ENCODE data around the gene OSTN. TPM values are rescaled to one million over a fixed set of nuclear protein-coding genes. Genes with fewer than 3 reads are reported as not detected.

OSTN gene
- total and polyA plus RNA-seq, 2 experiments from 2014 or later, result not detected

DNA sequence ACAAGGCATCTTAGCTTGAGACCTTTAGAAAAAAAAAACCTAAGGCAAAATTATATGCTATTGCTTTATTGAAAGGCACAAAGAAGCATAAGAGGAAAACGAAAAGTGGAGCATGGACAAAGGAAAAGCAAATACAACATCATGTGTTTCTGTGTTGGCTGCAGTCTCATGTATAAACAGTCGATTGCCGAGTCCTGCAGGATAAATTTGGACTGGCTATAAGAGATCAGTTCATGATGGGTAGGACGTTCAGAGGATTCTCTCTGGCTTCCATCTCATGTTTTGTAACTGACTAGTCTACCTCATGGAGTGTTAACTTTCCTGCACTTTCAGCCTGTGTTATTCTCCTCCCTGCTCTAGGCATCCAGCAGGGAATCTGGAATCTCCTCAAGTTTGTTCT lies 108.3 kb downstream of the OSTN start:
- Histone ChIP-seq H4K20me1 (replicated peaks; ENCODE audit: insufficient read depth) (no peaks in the 10 kb centered on the region), H3K36me3 (ENCODE audit: insufficient read depth) (no peaks in the 10 kb centered on the region), H3K4me1 (ENCODE audit: insufficient read depth) (peaks cover 5% of the 10 kb centered on the region), H3K27ac (ENCODE audit: low read depth) (no peak overlapping the region), H3F3A (replicated peaks; ENCODE audit: low read depth) (no peaks in the 10 kb centered on the region), H3K4me3 (no peak overlapping the region), H2AFZ (peak overlapping the region; percentile 18; the same call in 1 of the 2 replicates), H3K4me2 (no peak overlapping the region), H3K27me3 (ENCODE audit: insufficient read depth) (no peaks in the 10 kb centered on the region), H3K9me2 (ENCODE audit: insufficient read depth) (no peaks in the 10 kb centered on the region), H3K79me2 (replicated peaks; ENCODE audit: insufficient read depth) (no peaks in the 10 kb centered on the region)
- TF ChIP-seq JUNB (IDR thresholded peaks at IDR 0.05; ENCODE audit: unreplicated experiment), result no peak
- TF ChIP-seq, protein P1, sequence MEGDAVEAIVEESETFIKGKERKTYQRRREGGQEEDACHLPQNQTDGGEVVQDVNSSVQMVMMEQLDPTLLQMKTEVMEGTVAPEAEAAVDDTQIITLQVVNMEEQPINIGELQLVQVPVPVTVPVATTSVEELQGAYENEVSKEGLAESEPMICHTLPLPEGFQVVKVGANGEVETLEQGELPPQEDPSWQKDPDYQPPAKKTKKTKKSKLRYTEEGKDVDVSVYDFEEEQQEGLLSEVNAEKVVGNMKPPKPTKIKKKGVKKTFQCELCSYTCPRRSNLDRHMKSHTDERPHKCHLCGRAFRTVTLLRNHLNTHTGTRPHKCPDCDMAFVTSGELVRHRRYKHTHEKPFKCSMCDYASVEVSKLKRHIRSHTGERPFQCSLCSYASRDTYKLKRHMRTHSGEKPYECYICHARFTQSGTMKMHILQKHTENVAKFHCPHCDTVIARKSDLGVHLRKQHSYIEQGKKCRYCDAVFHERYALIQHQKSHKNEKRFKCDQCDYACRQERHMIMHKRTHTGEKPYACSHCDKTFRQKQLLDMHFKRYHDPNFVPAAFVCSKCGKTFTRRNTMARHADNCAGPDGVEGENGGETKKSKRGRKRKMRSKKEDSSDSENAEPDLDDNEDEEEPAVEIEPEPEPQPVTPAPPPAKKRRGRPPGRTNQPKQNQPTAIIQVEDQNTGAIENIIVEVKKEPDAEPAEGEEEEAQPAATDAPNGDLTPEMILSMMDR (conservative IDR thresholded peaks at IDR 0.05; ENCODE audit: low read depth in 2 of 2), result no peak
- no peak for TF ChIP-seq NANOG (IDR thresholded peaks at IDR 0.05; ENCODE audit: borderline replicate concordance)
- no peak for TF ChIP-seq ZNF114 (CRISPR knock-in tag; IDR thresholded peaks at IDR 0.05)
- no peak for TF ChIP-seq EZH2 (IDR thresholded peaks at IDR 0.05; ENCODE audit: low read depth, unreplicated experiment)
- TF ChIP-seq, protein P2, sequence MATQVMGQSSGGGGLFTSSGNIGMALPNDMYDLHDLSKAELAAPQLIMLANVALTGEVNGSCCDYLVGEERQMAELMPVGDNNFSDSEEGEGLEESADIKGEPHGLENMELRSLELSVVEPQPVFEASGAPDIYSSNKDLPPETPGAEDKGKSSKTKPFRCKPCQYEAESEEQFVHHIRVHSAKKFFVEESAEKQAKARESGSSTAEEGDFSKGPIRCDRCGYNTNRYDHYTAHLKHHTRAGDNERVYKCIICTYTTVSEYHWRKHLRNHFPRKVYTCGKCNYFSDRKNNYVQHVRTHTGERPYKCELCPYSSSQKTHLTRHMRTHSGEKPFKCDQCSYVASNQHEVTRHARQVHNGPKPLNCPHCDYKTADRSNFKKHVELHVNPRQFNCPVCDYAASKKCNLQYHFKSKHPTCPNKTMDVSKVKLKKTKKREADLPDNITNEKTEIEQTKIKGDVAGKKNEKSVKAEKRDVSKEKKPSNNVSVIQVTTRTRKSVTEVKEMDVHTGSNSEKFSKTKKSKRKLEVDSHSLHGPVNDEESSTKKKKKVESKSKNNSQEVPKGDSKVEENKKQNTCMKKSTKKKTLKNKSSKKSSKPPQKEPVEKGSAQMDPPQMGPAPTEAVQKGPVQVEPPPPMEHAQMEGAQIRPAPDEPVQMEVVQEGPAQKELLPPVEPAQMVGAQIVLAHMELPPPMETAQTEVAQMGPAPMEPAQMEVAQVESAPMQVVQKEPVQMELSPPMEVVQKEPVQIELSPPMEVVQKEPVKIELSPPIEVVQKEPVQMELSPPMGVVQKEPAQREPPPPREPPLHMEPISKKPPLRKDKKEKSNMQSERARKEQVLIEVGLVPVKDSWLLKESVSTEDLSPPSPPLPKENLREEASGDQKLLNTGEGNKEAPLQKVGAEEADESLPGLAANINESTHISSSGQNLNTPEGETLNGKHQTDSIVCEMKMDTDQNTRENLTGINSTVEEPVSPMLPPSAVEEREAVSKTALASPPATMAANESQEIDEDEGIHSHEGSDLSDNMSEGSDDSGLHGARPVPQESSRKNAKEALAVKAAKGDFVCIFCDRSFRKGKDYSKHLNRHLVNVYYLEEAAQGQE (IDR thresholded peaks at IDR 0.05; ENCODE audit: unreplicated experiment), result no peak
- no peak for TF ChIP-seq STAT1 (IDR thresholded peaks at IDR 0.05; ENCODE audit: unreplicated experiment)
- TF ChIP-seq, protein P3, sequence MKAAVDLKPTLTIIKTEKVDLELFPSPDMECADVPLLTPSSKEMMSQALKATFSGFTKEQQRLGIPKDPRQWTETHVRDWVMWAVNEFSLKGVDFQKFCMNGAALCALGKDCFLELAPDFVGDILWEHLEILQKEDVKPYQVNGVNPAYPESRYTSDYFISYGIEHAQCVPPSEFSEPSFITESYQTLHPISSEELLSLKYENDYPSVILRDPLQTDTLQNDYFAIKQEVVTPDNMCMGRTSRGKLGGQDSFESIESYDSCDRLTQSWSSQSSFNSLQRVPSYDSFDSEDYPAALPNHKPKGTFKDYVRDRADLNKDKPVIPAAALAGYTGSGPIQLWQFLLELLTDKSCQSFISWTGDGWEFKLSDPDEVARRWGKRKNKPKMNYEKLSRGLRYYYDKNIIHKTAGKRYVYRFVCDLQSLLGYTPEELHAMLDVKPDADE (IDR thresholded peaks at IDR 0.05), result no peak
- TF ChIP-seq ZNF331 (CRISPR knock-in tag; IDR thresholded peaks at IDR 0.05; ENCODE audit: low read depth), result no peak
- no peak for TF ChIP-seq POLR2AphosphoS5 (IDR thresholded peaks at IDR 0.05; ENCODE audit: low read depth)
- TF ChIP-seq, protein P4, sequence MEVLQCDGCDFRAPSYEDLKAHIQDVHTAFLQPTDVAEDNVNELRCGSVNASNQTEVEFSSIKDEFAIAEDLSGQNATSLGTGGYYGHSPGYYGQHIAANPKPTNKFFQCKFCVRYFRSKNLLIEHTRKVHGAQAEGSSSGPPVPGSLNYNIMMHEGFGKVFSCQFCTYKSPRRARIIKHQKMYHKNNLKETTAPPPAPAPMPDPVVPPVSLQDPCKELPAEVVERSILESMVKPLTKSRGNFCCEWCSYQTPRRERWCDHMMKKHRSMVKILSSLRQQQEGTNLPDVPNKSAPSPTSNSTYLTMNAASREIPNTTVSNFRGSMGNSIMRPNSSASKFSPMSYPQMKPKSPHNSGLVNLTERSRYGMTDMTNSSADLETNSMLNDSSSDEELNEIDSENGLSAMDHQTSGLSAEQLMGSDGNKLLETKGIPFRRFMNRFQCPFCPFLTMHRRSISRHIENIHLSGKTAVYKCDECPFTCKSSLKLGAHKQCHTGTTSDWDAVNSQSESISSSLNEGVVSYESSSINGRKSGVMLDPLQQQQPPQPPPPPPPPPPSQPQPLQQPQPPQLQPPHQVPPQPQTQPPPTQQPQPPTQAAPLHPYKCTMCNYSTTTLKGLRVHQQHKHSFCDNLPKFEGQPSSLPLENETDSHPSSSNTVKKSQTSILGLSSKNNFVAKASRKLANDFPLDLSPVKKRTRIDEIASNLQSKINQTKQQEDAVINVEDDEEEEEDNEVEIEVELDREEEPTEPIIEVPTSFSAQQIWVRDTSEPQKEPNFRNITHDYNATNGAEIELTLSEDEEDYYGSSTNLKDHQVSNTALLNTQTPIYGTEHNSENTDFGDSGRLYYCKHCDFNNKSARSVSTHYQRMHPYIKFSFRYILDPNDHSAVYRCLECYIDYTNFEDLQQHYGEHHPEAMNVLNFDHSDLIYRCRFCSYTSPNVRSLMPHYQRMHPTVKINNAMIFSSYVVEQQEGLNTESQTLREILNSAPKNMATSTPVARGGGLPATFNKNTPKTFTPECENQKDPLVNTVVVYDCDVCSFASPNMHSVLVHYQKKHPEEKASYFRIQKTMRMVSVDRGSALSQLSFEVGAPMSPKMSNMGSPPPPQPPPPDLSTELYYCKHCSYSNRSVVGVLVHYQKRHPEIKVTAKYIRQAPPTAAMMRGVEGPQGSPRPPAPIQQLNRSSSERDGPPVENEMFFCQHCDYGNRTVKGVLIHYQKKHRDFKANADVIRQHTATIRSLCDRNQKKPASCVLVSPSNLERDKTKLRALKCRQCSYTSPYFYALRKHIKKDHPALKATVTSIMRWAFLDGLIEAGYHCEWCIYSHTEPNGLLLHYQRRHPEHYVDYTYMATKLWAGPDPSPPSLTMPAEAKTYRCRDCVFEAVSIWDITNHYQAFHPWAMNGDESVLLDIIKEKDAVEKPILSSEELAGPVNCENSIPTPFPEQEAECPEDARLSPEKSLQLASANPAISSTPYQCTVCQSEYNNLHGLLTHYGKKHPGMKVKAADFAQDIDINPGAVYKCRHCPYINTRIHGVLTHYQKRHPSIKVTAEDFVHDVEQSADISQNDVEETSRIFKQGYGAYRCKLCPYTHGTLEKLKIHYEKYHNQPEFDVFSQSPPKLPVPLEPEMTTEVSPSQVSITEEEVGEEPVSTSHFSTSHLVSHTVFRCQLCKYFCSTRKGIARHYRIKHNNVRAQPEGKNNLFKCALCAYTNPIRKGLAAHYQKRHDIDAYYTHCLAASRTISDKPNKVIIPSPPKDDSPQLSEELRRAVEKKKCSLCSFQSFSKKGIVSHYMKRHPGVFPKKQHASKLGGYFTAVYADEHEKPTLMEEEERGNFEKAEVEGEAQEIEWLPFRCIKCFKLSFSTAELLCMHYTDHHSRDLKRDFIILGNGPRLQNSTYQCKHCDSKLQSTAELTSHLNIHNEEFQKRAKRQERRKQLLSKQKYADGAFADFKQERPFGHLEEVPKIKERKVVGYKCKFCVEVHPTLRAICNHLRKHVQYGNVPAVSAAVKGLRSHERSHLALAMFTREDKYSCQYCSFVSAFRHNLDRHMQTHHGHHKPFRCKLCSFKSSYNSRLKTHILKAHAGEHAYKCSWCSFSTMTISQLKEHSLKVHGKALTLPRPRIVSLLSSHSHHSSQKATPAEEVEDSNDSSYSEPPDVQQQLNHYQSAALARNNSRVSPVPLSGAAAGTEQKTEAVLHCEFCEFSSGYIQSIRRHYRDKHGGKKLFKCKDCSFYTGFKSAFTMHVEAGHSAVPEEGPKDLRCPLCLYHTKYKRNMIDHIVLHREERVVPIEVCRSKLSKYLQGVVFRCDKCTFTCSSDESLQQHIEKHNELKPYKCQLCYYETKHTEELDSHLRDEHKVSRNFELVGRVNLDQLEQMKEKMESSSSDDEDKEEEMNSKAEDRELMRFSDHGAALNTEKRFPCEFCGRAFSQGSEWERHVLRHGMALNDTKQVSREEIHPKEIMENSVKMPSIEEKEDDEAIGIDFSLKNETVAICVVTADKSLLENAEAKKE (CRISPR knock-in tag; IDR thresholded peaks at IDR 0.05), result no peak
- no peak for TF ChIP-seq EZH2phosphoT487 (IDR thresholded peaks at IDR 0.05; ENCODE audit: unreplicated experiment)
- no peak for TF ChIP-seq CREB1 (CRISPR knock-in tag; IDR thresholded peaks at IDR 0.05; ENCODE audit: low read depth)
- no peaks in the 10 kb centered on the region for H3K9me3 Mint-ChIP-seq
- H3K36me3 Mint-ChIP-seq (ENCODE audit: low read depth), result no peaks in the 10 kb centered on the region
- no peak for ATAC-seq
- peaks cover 8% of the 10 kb centered on the region for H3K4me1 Mint-ChIP-seq
- no peak for DNase-seq (ENCODE audit: low spot score)
- H3K27ac Mint-ChIP-seq, result no peak overlapping the region
- no peak overlapping the region for H3K4me3 Mint-ChIP-seq
- H3K27me3 Mint-ChIP-seq (ENCODE audit: insufficient read depth, low read depth, poor library complexity), result no peaks in the 10 kb centered on the region

Data from GM23338 (cell line).